AG04449 (cell line): ENCODE measurements around the gene FAM240A.
"Not testable (repeated sequence)": the region's sequence is repeated elsewhere in the genome, so short reads cannot be mapped to it uniquely, and the experiment has no call there.

Experiments used
- CTCF ChIA-PET: fragments of 350-600 bp; formaldehyde crosslinking; extraction: SDS; loops from one replicate; lab custom pipeline; 2021; ENCODE audit warnings: antibody characterized with exemption; lab: Yijun Ruan, JAX
- POLR2A ChIA-PET: fragments of 400-600, 350-600 bp; formaldehyde crosslinking; extraction: SDS; loops from one replicate; lab custom pipeline; 2020; ENCODE audit warnings: antibody characterized with exemption, inconsistent platforms; lab: Yijun Ruan, JAX
- DNase-seq: peaks from one replicate; pipeline ENCODE4 v3.0.0-alpha.2; 2010; ENCODE audit warnings: low read depth, low spot score
- H3K4me3 ChIP-seq: 2 replicates; pipeline ENCODE4 v1.5.1; 2011; ENCODE audit warnings: low read depth, mild to moderate bottlenecking, control low read depth, low read length
- CTCF ChIP-seq: IDR thresholded peaks from one replicate; pipeline ENCODE4 v1.5.1; 2011; ENCODE audit warnings: mild to moderate bottlenecking, moderate library complexity, low read length, control low read depth, inconsistent platforms; ENCODE audit not compliant: insufficient read depth; ENCODE audit errors: missing control alignments

FAM240A gene

GRCh38 chr3:46576879-46577278 is 35.4 kb upstream of the FAM240A start:
- TF ChIP-seq CTCF = no peak
- ChIA-PET POLR2A (no interaction called here), CTCF (interaction anchor here (1.8 kb wide), 1 partner anchor 88 kb away, joined by 4 read pairs; no protein-coding TSS in a partner anchor)
- H3K4me3 ChIP-seq = no peak overlapping the region
- no peak for DNase-seq

DNA sequence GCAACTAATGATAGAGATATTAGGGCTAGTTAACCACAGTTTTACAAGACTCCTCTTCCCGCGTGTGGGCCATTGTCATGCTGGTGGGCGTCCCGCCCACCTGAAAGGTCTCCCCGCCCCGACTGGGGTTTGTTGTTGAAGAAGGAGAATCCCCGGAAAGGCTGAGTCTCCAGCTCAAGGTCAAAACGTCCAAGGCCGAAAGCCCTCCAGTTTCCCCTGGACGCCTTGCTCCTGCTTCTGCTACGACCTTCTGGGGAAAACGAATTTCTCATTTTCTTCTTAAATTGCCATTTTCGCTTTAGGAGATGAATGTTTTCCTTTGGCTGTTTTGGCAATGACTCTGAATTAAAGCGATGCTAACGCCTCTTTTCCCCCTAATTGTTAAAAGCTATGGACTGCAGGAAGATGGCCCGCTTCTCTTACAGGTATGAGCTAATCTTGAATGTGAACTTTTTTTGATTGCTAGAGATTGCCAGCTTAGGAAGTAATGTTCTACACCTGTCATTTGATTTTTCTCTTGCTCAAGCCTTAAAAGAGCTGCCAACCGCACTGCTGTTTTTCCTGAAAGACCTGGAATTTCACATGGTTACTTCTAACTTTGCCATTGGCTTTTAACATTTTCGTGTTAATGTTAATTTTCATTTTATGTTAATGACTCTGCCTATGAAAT is 34.6 kb upstream of the FAM240A start:
- H3K4me3 ChIP-seq, POLR2A ChIA-PET, DNase-seq: not testable (repeated sequence)
- CTCF ChIA-PET = interaction anchor here (1.8 kb wide), 1 partner anchor 89 kb away, joined by 4 read pairs; no protein-coding TSS in a partner anchor

- DNase-seq = no peak
- ChIA-PET POLR2A (no interaction called here), CTCF (no interaction called here)
- TF ChIP-seq CTCF = no peak
- H3K4me3 ChIP-seq = no peak overlapping the region
Measured at GRCh38 chr3:46578973-46579755, 33.2 kb upstream of the FAM240A start.

DNA sequence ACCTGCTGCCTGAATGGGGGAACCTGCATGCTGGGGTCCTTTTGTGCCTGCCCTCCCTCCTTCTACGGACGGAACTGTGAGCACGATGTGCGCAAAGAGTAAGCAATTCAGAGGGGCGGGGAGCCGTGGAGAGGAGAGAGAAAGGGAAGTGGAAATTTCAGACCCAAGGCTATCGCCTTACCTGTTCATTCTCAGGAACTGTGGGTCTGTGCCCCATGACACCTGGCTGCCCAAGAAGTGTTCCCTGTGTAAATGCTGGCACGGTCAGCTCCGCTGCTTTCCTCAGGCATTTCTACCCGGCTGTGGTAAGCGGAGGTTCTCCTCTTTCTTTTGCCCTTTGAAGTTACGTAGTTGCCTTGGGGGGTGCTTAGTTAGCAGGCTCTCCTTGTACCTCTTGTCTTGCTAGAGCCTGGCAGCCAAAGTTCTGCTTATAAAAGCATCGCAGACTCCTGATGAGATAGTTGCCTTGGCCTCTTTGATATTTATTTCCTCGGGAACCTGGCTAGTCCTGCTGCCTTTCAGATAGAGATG is 32.5 kb upstream of the FAM240A start:
- DNase-seq = no peak
- no peak for TF ChIP-seq CTCF
- CTCF ChIA-PET = no interaction called here
- POLR2A ChIA-PET = no interaction called here
- no peak overlapping the region for H3K4me3 ChIP-seq

DNA sequence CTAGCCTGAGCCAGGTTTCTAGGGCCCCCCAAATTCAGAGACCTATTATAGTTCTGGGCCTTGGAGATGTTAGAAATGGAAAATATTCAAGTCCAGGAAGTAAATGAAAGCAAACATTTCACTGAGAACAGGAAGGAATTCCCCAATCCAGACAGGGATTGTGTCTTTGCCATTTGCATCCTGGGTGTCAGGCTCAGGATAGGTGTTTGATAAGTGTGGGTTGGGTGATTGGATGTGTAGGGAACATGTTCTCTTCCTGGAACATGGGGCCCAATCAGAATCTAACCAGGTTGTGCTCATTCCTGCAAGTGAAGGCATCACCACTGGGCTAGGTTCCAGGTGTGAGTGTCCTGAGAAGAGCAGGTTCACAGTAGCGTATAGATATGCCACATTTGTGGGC is 31.6 kb upstream of the FAM240A start:
- no peak for DNase-seq
- no peak overlapping the region for H3K4me3 ChIP-seq
- no peak for TF ChIP-seq CTCF
- ChIA-PET CTCF (no interaction called here), POLR2A (no interaction called here)

GRCh38 chr3:46584598-46585467 is 27.5 kb upstream of the FAM240A start:
- POLR2A ChIA-PET = no interaction called here
- no peak overlapping the region for H3K4me3 ChIP-seq
- DNase-seq = no peak
- TF ChIP-seq CTCF = no peak
- CTCF ChIA-PET = interaction anchor here (0.7 to 3.0 kb wide), 3 partner anchors 24 to 96 kb away, joined by 3 to 13 read pairs (median 6); no protein-coding TSS in a partner anchor
